ENCODE measurements around the gene ANXA1. TPM values are rescaled to one million over a fixed set of nuclear protein-coding genes. Genes with fewer than 3 reads are reported as not detected.

Gene ANXA1
- total and polyA plus RNA-seq, 2 donors (not counting 3 experiments of a cell fraction or from before 2014, with no cell fraction given) = 403 to 525 TPM

GRCh38 chr9:73121375-73121935, 30.2 kb upstream of the ANXA1 start:
- intact Hi-C loops (cut with micrococcal nuclease) (loop anchor here (1.0 kb wide), 1 partner anchor 30 kb away; no protein-coding TSS in a partner anchor), dilution Hi-C loops (cut with MboI; ENCODE audit: extremely low pct_ligation_motif_present, low sequenced_read_pairs) (no loop called here)
- DNase-seq (ENCODE audit: low read depth, low spot score) (peak; percentile 52), FAIRE-seq (peak; percentile 55)
- Histone ChIP-seq H4K20me1 (replicated peaks; ENCODE audit: control insufficient read depth, extremely low read depth, insufficient read depth, low read length) (no peaks in the 10 kb centered on the region), H3K4me3 (replicated peaks in 1 of 3; ENCODE audit: insufficient read depth in 1 of 3, low read depth in 1 of 3, low read length in 3 of 3) (no peak overlapping the region), H3K4me1 (ENCODE audit: control insufficient read depth, extremely low read depth, insufficient read depth, low read length) (peaks cover 27% of the 10 kb centered on the region), H3K27ac (ENCODE audit: insufficient read depth, low read depth, low read length) (no peak overlapping the region), H3K4me2 (ENCODE audit: insufficient read depth, low read length) (peak overlapping the region; percentile 41), H3K9ac (replicated peaks; ENCODE audit: extremely low read depth, insufficient read depth, low read length) (no peak overlapping the region), H2AFZ (ENCODE audit: low read depth, low read length) (no peak overlapping the region), H3K36me3 (ENCODE audit: control insufficient read depth in 2 of 2, extremely low read depth in 1 of 2, insufficient read depth in 2 of 2, low read length in 2 of 2) (no peaks in the 10 kb centered on the region), H3K79me2 (ENCODE audit: control insufficient read depth, insufficient read depth, low read length) (no peaks in the 10 kb centered on the region), H3K27me3 (ENCODE audit: control insufficient read depth in 2 of 2, insufficient read depth in 2 of 2, low read length in 2 of 2) (no peaks in the 10 kb centered on the region), H3K9me3 (replicated peaks; ENCODE audit: control insufficient read depth, insufficient read depth, low read length) (no peaks in the 10 kb centered on the region), H3K9me1 (replicated peaks; ENCODE audit: control insufficient read depth, extremely low read depth, insufficient read depth, low read length) (no peaks in the 10 kb centered on the region)
- POLR2A ChIA-PET = no interaction called here
- CTCF ChIA-PET = interaction anchor here (1.5 to 7.3 kb wide), 3 partner anchors 10 to 58 kb away, joined by 3 to 48 read pairs (median 7); no protein-coding TSS in a partner anchor
- no TSS peak for BruUV-seq (replicated peaks)
- TF ChIP-seq POLR2A (IDR thresholded peaks at IDR 0.05; ENCODE audit: low read depth, low read length) (no peak), EZH2 (IDR thresholded peaks at IDR 0.05; ENCODE audit: borderline replicate concordance, low read depth, low read length, severe bottlenecking) (no peak), GATA2 (IDR thresholded peaks at IDR 0.05; ENCODE audit: insufficient read depth, insufficient read length, low read depth, low read length) (no peak), JUN (IDR thresholded peaks at IDR 0.05; ENCODE audit: borderline replicate concordance, insufficient read depth, insufficient read length, low read depth) (no peak), POLR2AphosphoS5 (IDR thresholded peaks at IDR 0.05; ENCODE audit: insufficient read depth, low read depth, low read length) (peak; percentile 19)

GRCh38 chr9:73125651-73126050, 26.0 kb upstream of the ANXA1 start:
- intact Hi-C loops (cut with micrococcal nuclease) = no loop called here
- no peak overlapping the region for H2AFZ ChIP-seq (ENCODE audit: low read depth, low read length)
- no peak for DNase-seq (ENCODE audit: low read depth, low spot score)

More at GRCh38 chr9:73125651-73126050, 26.0 kb upstream of the ANXA1 start:
- POLR2A ChIA-PET = no interaction called here
- Histone ChIP-seq H3K9me3 (replicated peaks; ENCODE audit: control insufficient read depth, insufficient read depth, low read length) (no peaks in the 10 kb centered on the region), H3K9ac (replicated peaks; ENCODE audit: extremely low read depth, insufficient read depth, low read length) (no peak overlapping the region), H3K4me3 (replicated peaks in 1 of 3; ENCODE audit: insufficient read depth in 1 of 3, low read depth in 1 of 3, low read length in 3 of 3) (no peak overlapping the region), H3K27ac (ENCODE audit: insufficient read depth, low read depth, low read length) (no peak overlapping the region), H3K4me2 (ENCODE audit: insufficient read depth, low read length) (no peak overlapping the region), H3K27me3 (ENCODE audit: control insufficient read depth in 2 of 2, insufficient read depth in 2 of 2, low read length in 2 of 2) (no peaks in the 10 kb centered on the region), H4K20me1 (replicated peaks; ENCODE audit: control insufficient read depth, extremely low read depth, insufficient read depth, low read length) (no peaks in the 10 kb centered on the region), H3K79me2 (ENCODE audit: control insufficient read depth, insufficient read depth, low read length) (no peaks in the 10 kb centered on the region), H3K4me1 (ENCODE audit: control insufficient read depth, extremely low read depth, insufficient read depth, low read length) (peaks cover 11% of the 10 kb centered on the region), H3K9me1 (replicated peaks; ENCODE audit: control insufficient read depth, extremely low read depth, insufficient read depth, low read length) (no peaks in the 10 kb centered on the region), H3K36me3 (ENCODE audit: control insufficient read depth in 2 of 2, extremely low read depth in 1 of 2, insufficient read depth in 2 of 2, low read length in 2 of 2) (no peaks in the 10 kb centered on the region)
- CTCF ChIA-PET = interaction anchor here (0.9 kb wide), 1 partner anchor 14 kb away, joined by 3 read pairs; no protein-coding TSS in a partner anchor
- no TSS peak for BruUV-seq (replicated peaks)
- dilution Hi-C loops (cut with MboI; ENCODE audit: extremely low pct_ligation_motif_present, low sequenced_read_pairs) = no loop called here
- TF ChIP-seq MYC (IDR thresholded peaks at IDR 0.05; ENCODE audit: low read depth, low read length) (no peak), JUN (IDR thresholded peaks at IDR 0.05; ENCODE audit: borderline replicate concordance, insufficient read depth, insufficient read length, low read depth) (no peak), MAX (IDR thresholded peaks at IDR 0.05; ENCODE audit: insufficient read depth, insufficient read length) (no peak), POLR2AphosphoS5 (IDR thresholded peaks at IDR 0.05; ENCODE audit: insufficient read depth, low read depth, low read length) (no peak)
- FAIRE-seq = no peak
